ENCODE data around the gene TTC23. TPM values are rescaled to one million over a fixed set of nuclear protein-coding genes. Genes with fewer than 3 reads are reported as not detected.
"Not testable (repeated sequence)": the region's sequence is repeated elsewhere in the genome, so short reads cannot be mapped to it uniquely, and the experiment has no call there.

TTC23 gene
- total RNA-seq, 1 donor from 2014 or later: 12.1 TPM

DNA sequence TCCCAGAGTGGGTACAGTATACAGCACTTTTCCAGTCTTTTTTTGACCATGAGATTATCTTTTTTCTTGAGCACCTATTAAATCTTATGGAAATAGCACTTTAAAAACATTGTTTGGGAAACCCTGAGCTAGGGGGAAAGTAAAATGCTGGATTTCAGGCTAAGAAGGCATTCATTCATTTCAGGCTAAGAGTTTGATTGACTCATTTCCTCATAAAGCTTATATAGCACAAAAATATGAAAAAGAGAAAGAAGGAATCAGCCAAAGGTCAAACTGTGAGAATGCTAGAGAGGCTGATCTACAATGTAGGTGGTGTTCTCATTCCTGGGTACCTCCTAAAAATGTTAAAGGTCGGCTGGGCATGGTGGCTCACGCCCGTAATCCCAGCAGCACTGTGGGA lies 10.5 kb downstream of the TTC23 start:
- H3K4me3 ChIP-seq (ENCODE audit: low read depth, low read length): no peak overlapping the region
- TF ChIP-seq, protein P1, sequence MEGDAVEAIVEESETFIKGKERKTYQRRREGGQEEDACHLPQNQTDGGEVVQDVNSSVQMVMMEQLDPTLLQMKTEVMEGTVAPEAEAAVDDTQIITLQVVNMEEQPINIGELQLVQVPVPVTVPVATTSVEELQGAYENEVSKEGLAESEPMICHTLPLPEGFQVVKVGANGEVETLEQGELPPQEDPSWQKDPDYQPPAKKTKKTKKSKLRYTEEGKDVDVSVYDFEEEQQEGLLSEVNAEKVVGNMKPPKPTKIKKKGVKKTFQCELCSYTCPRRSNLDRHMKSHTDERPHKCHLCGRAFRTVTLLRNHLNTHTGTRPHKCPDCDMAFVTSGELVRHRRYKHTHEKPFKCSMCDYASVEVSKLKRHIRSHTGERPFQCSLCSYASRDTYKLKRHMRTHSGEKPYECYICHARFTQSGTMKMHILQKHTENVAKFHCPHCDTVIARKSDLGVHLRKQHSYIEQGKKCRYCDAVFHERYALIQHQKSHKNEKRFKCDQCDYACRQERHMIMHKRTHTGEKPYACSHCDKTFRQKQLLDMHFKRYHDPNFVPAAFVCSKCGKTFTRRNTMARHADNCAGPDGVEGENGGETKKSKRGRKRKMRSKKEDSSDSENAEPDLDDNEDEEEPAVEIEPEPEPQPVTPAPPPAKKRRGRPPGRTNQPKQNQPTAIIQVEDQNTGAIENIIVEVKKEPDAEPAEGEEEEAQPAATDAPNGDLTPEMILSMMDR (conservative IDR thresholded peaks at IDR 0.05; ENCODE audit: low read depth, low read length): no peak
- no peak for DNase-seq (ENCODE audit: low read depth)

DNA sequence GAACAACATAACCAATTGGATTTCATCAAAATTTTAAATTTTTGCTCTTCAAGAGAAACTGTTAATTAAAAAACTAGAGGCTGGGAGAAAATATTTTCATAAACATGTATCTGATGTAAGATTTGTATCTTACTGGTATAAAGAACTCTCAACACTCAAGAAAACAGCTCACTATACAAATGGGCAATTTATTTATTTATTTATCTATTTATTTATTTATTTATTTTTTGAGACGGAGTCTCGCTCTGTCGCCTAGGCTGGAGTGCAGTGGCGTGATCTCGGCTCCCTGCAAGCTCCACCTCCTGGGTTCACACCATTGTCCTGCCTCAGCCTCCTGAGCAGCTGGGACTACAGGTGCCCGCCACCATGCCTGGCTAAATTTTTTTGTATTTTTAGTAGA lies 15.2 kb downstream of the TTC23 start:
- H3K4me3 ChIP-seq (ENCODE audit: low read depth, low read length); DNase-seq (ENCODE audit: low read depth): not testable (repeated sequence)

DNA sequence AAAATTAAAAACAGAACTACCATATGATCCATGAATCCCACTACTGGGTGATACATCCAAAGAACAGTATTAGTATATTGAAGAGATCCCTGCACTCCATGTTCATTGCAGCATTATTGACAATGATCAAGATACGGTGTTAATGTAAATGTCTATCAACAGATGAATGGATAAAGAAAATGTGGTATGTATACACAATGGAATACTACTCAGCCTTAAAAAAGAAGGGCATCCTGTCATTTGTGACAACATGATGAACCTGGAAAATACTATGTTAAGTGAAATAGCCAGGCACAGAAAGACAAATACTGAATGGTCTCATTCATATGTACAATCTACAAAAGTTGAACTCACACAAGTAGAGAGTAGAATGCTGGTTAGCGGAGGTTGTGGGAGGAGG lies 16.6 kb downstream of the TTC23 start:
- no peak for DNase-seq (ENCODE audit: low read depth)
- TF ChIP-seq, protein P1 (conservative IDR thresholded peaks at IDR 0.05; ENCODE audit: low read depth, low read length): no peak
- no peak overlapping the region for H3K4me3 ChIP-seq (ENCODE audit: low read depth, low read length)

DNA sequence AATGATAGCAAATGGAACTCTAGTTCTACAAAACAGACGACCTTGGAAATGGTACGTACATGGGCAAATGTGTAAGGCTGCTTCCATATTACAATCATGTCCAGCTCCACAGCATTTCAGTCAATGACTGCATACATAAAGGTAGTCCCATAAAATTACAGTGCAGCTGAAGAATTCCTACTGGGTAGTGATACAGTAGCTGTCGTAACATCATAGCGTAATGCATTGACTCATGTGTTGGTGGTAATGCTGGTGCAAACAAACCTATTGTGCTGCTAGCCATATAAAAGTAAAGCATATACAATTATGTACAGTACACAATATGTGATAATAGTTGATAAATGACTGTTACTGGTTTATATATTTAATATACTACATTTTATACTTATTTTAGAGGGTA lies 18.5 kb downstream of the TTC23 start:
- DNase-seq (ENCODE audit: low read depth): no peak
- TF ChIP-seq, protein P1 (conservative IDR thresholded peaks at IDR 0.05; ENCODE audit: low read depth, low read length): no peak
- H3K4me3 ChIP-seq (ENCODE audit: low read depth, low read length): no peak overlapping the region

DNA sequence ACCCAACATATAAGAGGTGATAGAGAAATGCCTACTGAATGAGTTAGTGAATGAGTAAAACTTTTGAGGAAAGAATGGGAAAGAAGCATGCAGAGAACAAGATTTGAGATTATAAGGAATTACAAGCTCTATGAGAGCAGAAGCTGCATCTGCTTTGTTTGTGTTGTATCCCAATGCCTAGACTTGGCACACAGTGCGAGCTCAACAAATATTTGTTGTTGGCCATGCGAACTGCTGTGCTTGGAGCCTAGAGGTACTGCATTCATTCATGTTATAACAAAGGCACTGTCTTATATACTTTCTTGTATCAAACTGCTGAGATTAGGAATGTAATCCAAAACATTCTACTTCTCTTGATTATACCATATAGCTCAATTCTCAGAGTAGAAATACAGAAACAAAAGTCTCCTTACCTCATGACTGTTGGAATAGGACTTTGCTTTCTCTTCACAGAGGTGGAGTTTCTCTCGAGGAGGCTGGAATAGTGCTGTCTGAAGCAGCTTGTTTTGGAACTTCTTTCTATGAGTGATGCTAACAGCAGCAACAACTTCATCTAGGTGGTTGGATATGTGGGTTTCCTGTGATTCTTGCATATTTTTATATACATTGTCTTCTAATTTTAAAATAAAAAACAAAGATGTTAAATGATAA lies 21.1 kb downstream of the TTC23 start:
- no peak overlapping the region for H3K4me3 ChIP-seq (ENCODE audit: low read depth, low read length)
- DNase-seq (ENCODE audit: low read depth): no peak

DNA sequence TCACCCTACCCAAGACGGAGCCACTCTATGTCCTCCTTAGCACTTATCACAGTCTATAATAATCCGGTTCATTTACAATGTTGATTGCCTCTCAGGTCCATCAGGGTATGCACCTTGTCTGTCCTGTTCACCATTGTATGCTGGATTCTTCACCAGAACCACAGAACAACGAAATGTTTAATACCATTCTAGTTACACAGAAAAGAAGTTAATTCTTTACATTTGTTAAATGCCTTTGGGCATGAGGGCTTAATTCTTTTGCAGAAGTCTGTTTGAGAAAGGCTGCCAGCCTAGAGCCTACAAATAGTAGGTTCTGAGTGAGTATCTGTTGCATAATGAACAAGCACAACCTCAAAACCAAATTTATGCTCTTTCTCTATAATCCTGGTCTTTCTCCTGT lies 22.6 kb downstream of the TTC23 start:
- no peak overlapping the region for H3K4me3 ChIP-seq (ENCODE audit: low read depth, low read length)
- DNase-seq (ENCODE audit: low read depth): no peak
- TF ChIP-seq, protein P1 (conservative IDR thresholded peaks at IDR 0.05; ENCODE audit: low read depth, low read length): no peak

More for the DNA sequence above, 21.1 kb downstream of the TTC23 start:
- TF ChIP-seq, protein P1 (conservative IDR thresholded peaks at IDR 0.05; ENCODE audit: low read depth, low read length): no peak

DNA sequence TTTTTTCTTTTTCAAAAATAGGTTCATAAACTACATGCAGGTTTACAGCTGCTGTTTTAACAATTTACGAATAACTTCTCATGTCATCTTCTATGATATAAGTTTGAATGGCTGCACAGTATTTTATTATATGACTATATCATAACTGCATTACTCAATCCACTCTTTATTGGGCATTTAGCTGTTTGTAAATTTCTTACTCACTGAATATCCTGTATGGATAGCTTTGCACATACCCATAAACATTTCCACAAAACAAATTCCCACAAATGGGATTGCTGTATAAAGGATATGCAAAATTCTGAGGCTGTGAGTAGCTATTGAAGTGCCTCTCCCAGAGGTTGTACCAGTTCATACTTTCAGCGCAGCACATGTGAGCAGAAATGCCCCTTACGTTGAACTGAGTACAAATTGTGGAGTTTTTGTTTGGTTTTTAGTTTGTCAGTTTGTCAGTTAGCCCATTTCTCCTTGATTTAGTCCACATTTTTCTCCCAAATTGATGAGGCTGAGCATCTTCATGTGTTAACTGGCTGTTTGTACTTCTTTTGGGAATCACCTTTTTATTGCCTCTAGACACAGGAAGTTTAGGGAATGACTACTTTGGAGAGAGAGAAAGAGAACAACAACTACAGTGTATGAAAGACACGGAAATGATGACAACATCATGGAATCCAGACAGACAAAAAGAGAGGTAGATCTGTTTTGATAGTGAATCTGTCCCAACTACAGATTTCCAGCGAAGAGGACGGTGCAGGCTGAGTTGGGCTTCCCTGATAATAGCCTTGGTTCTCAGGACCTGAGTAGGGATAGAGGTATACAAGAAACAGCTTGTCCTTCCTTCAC lies 24.8 kb downstream of the TTC23 start:
- H3K4me3 ChIP-seq (ENCODE audit: low read depth, low read length): no peak overlapping the region
- no peak for DNase-seq (ENCODE audit: low read depth)
- TF ChIP-seq, protein P1 (conservative IDR thresholded peaks at IDR 0.05; ENCODE audit: low read depth, low read length): no peak
